A673 (cell line): Measurements from ENCODE around the gene TAC3. TPM values are rescaled to one million over a fixed set of nuclear protein-coding genes. Genes with fewer than 3 reads are reported as not detected.

Experiments used
- BruUV-seq: library from RNA; stranded (reverse); fragments of 400-500 nt; replicated peaks from 2 replicates; lab custom pipeline; 2021; lab: Mats Ljungman, UMichigan
- CTCF ChIA-PET: fragments of 300-600 bp; sonication (Branson Sonifier 250); formaldehyde crosslinking; loops from one replicate; lab custom pipeline; 2022; ENCODE audit warnings: antibody characterized with exemption; lab: Charles Lee
- POLR2A ChIA-PET: fragments of 300-600 bp; sonication (Branson Sonifier 250); formaldehyde crosslinking; loops from one replicate; lab custom pipeline; 2022; ENCODE audit warnings: antibody characterized with exemption; ENCODE audit not compliant: low non-redundant PET; lab: Charles Lee
- DNase-seq: peaks from one replicate; pipeline ENCODE4 v3.0.0-alpha.2; 2015; ENCODE audit warnings: low spot score
- H3K27ac ChIP-seq: fragments of 200-600 bp; sonication (generic); 2 replicates; pipeline ENCODE4 v1.5.1; 2016; ENCODE audit warnings: mixed run types, low read depth, mild to moderate bottlenecking, mixed read lengths, antibody characterized with exemption, low read length; ENCODE audit not compliant: poor library complexity, severe bottlenecking
- H3K27me3 ChIP-seq: fragments of 200-600 bp; sonication (generic); replicated peaks from 2 replicates; pipeline ENCODE4 v1.6.1; 2017; ENCODE audit warnings: mixed run types, low read depth, mild to moderate bottlenecking, mixed read lengths, antibody characterized with exemption, low read length; ENCODE audit not compliant: insufficient read depth, poor library complexity
- H3K36me3 ChIP-seq: fragments of 200-600 bp; sonication (generic); 2 replicates; pipeline ENCODE4 v1.6.1; 2016; ENCODE audit warnings: mixed run types, mild to moderate bottlenecking, mixed read lengths, antibody characterized with exemption, low read length; ENCODE audit not compliant: insufficient read depth, poor library complexity, severe bottlenecking
- H3K4me1 ChIP-seq: fragments of 200-600 bp; sonication (generic); 2 replicates; pipeline ENCODE4 v1.6.1; 2017; ENCODE audit warnings: mixed run types, mild to moderate bottlenecking, mixed read lengths, antibody characterized with exemption, low read length; ENCODE audit not compliant: insufficient read depth, poor library complexity, severe bottlenecking
- H3K4me3 ChIP-seq: fragments of 200-600 bp; sonication (generic); 2 replicates; pipeline ENCODE4 v1.5.1; 2016; ENCODE audit warnings: low read depth, mixed run types, mild to moderate bottlenecking, mixed read lengths, low read length; ENCODE audit not compliant: poor library complexity, severe bottlenecking
- H3K9me3 ChIP-seq: fragments of 200-600 bp; sonication (generic); 2 replicates; pipeline ENCODE4 v1.6.1; 2016; ENCODE audit warnings: mixed run types, low read depth, mild to moderate bottlenecking, mixed read lengths, antibody characterized with exemption, low read length; ENCODE audit not compliant: poor library complexity, severe bottlenecking
- CTCF ChIP-seq: fragments of 300-800, 200-600 bp; sonication (generic); conservative IDR thresholded peaks from 2 replicates; pipeline ENCODE4 v1.5.1; 2017; ENCODE audit warnings: low read depth, mild to moderate bottlenecking, antibody characterized with exemption, low read length, moderate library complexity, mixed read lengths
- EZH2 ChIP-seq: fragments of 200-600 bp; sonication (generic); IDR thresholded peaks from 2 replicates; pipeline ENCODE4 v1.6.1; 2017; ENCODE audit warnings: borderline replicate concordance, low read depth, mild to moderate bottlenecking, mixed read lengths, antibody characterized with exemption, low read length; ENCODE audit not compliant: poor library complexity, severe bottlenecking
- intact Hi-C: fragments of 100-400 bp; cut with micrococcal nuclease; formaldehyde crosslinking; loops from one replicate; pipeline ENCODE4 v1.10.0; 2022; ENCODE audit not compliant: unreplicated experiment
- total RNA-seq: library from RNA; stranded (reverse); gene quantifications from 2 replicates; pipeline ENCODE4 v1.2.3, GENCODE V29; 2021

TAC3 gene
- total RNA-seq, 1 experiment from 2014 or later, result not detected

GRCh38 chr12:57031789-57032188, 15.5 kb upstream of the TAC3 start:
- Histone ChIP-seq H3K4me1 (peaks cover 5% of the 10 kb centered on the region), H3K27me3 (no peaks in the 10 kb centered on the region), H3K36me3 (no peaks in the 10 kb centered on the region), H3K4me3 (no peak overlapping the region), H3K9me3 (no peaks in the 10 kb centered on the region), H3K27ac (peak overlapping the region; percentile 14)
- no peak for TF ChIP-seq EZH2
- no peak for TF ChIP-seq CTCF
- intact Hi-C loops, result no loop called here
- BruUV-seq, result no TSS peak
- no peak for DNase-seq
- ChIA-PET POLR2A (interaction anchor here (0.6 kb wide), 1 partner anchor 666 kb away, joined by 3 read pairs; no protein-coding TSS in a partner anchor), CTCF (no interaction called here)

- ChIA-PET CTCF (interaction anchor here (0.5 kb wide), 1 partner anchor 34 kb away, joined by 8 read pairs; no protein-coding TSS in a partner anchor), POLR2A (interaction anchor here (0.6 kb wide), 1 partner anchor 665 kb away, joined by 3 read pairs; no protein-coding TSS in a partner anchor)
- Histone ChIP-seq H3K4me1 (peaks cover 5% of the 10 kb centered on the region), H3K36me3 (no peaks in the 10 kb centered on the region), H3K27ac (peak overlapping the region; percentile 14), H3K9me3 (no peaks in the 10 kb centered on the region), H3K27me3 (no peaks in the 10 kb centered on the region), H3K4me3 (no peak overlapping the region)
- intact Hi-C loops, result no loop called here
- peak; percentile 49 for DNase-seq
- TF ChIP-seq CTCF (no peak), EZH2 (no peak)
- no TSS peak for BruUV-seq
These were observed 14.9 kb upstream of the TAC3 start for GRCh38 chr12:57031138-57031725.

- Histone ChIP-seq H3K27ac (no peak overlapping the region), H3K27me3 (no peaks in the 10 kb centered on the region), H3K4me3 (no peak overlapping the region), H3K4me1 (peaks cover 5% of the 10 kb centered on the region), H3K36me3 (no peaks in the 10 kb centered on the region), H3K9me3 (no peaks in the 10 kb centered on the region)
- BruUV-seq, result no TSS peak
- CTCF ChIA-PET, result no interaction called here
- intact Hi-C loops, result no loop called here
- DNase-seq, result no peak
- POLR2A ChIA-PET, result no interaction called here
- TF ChIP-seq EZH2 (no peak), CTCF (no peak)
These were observed 13.1 kb upstream of the TAC3 start for GRCh38 chr12:57029457-57029856.
